GM19397 (cell line): ENCODE results near the gene RAB19.
A peak's percentile ranks its signal among the peaks of the same experiment; 100 is the strongest.

ENCODE experiments used
- ATAC-seq: cut with Tn5 transposase; IDR thresholded peaks from one replicate; pipeline ENCODE4 v1.9.1; 2021; ENCODE audit warnings: mild to moderate bottlenecking, moderate library complexity; ENCODE audit not compliant: unreplicated experiment

Gene RAB19

DNA sequence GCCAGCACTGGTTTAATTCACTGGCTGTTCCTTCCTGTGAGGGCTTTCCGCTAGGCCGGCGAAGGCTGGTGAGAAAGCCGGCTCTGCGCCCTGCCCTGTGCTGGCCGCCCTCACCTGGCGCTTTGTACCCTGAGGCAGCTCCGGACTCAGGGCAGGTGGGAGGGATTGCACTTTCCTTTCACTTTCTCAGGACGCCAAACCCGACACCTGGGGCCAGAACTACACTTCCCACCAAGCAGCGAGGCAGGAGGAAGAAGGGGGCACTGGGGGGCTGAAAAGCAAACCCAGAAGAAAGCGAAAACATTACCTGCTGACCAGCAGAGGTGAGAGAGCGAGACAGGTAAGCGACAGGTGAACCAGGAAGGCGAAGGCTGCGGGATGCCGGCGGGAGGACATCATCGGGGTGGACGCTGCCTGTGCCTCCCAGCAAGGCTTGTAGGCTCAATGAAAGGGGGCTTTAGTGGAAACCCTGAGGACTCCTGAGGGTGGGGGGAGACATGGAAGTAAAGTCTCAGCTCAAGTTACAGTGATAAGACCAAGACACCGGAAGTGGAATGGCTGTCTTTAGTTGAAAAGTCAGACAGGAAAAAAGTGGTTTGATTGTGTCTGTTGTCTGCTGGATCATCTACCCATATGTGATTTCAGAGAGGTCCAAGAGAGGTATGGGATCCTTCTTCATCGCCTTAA lies at the start of gene RAB19:
TSS of gene RAB19 (plus strand) at position 181 of the 687 bp plus-strand sequence. CDS start 3,589 bp downstream, outside the sequence.
- no peak for ATAC-seq

- ATAC-seq, result no peak
Measured at GRCh38 chr7:140358024-140358411, 45.8 kb upstream of the RAB19 start.

- ATAC-seq, result no peak
Measured at GRCh38 chr7:140358412-140359051, 45.3 kb upstream of the RAB19 start.

- ATAC-seq, result no peak
Measured at GRCh38 chr7:140360697-140361229, 43.1 kb upstream of the RAB19 start.

DNA sequence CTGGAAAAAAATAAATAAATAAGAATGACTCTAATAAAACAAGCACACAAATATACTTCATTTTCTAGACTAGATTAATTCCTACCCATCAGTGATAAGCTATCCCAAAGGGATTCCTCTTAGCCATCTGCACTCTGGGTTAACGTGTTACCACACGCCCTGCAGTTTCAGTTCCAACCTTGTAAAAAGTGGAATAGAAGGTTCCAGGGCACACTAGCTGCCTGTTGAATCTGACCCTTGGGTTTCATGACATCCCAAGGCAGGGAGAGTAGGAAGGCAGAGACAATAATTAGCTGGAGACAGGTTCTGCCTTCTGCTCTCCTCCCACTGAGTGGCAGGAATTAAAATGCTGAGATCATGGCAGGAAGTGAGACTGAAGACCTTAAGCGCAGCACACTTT lies 39.0 kb upstream of the RAB19 start:
- no peak for ATAC-seq

DNA sequence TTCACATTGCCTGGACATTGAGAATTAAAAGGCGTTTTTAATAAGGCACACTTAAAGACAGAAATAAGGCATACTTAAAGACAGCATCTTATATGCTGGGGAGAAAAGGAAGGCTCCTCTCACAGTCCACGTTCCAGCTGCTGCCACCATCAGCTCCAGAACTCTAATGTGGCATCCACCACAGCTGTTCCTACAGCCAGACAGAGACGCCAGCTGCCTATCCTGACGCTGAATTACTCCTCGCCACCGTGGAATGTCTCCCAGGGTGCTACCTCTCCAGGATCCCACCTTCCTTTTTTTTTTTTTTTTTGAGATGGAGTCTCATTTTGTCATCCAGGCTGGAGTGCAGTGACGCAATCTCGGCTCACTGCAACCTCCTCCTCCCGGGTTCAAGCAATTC lies 36.3 kb upstream of the RAB19 start:
- no peak for ATAC-seq

DNA sequence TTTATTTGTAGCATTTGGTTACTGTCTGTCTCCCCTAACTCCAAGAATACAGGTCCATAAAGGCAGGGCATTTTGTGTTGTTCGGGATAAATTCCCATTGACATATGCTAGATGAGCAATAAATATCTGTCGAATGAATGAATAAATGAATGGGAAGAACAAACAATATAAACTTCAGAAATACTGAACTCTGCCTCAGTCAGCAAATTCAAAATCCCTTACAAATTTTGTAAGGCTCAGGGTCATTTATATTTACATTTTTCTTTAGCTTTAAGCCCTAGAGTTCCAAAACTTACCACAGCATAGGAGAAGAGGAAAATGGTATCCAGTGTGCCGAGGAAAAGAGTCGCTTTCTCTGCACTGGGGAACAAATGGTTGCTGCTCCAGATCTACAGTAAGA lies 34.6 kb upstream of the RAB19 start:
- no peak for ATAC-seq

DNA sequence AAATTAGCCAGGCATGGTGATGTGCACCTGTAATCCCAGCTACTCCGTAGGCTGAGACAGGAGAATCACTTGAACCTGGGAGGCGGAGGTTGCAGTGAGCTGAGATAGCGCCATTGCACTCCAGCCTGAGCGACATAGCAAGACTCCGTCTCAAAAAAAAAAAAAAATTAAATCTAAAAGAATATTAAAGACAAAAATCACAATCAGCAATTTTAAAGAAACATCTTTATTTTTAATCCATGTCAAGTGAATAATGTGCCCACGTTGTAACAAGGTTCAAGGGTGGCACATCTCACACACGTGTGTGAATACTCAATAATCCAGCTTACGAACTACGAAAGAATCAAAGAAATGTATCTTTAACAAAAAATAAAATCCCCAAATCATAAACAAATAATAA lies 28.5 kb upstream of the RAB19 start:
- ATAC-seq, result no peak

- ATAC-seq, result no peak
Measured at GRCh38 chr7:140375892-140376730, 27.7 kb upstream of the RAB19 start.

DNA sequence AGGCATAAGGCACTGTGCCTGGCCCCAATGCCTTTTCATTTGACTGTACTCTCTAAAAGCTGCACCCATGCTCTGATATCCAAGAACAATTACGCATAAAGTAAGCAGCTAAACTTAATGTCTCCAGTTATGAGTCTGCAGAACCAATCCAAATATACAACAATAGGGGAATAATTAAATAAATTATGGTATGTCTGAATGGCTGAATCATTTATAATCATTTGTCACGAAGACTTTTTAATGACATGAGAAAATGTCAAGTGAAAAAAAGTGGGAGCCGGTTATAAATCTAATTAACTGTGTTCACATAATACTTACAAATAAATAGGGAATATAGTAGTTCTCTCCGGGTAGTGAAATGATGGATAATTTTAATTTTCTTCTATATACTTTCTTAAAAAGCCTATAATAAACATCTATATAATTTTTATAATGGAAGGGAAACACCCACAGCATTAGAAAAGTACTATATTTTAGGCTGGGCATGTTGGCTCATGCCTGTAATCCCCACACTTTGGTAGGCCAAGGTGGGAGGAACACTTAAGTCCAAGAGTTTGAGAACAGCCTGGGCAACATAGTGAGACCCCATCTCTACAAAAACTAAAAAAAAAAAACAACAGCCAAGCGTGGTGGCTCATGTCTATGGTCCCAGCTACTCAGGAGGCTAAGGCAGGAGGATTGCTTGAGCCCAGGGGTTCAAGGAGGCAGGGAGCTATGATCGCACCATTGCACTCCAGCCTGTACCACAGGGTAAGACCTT lies 19.7 kb upstream of the RAB19 start:
- no peak for ATAC-seq

DNA sequence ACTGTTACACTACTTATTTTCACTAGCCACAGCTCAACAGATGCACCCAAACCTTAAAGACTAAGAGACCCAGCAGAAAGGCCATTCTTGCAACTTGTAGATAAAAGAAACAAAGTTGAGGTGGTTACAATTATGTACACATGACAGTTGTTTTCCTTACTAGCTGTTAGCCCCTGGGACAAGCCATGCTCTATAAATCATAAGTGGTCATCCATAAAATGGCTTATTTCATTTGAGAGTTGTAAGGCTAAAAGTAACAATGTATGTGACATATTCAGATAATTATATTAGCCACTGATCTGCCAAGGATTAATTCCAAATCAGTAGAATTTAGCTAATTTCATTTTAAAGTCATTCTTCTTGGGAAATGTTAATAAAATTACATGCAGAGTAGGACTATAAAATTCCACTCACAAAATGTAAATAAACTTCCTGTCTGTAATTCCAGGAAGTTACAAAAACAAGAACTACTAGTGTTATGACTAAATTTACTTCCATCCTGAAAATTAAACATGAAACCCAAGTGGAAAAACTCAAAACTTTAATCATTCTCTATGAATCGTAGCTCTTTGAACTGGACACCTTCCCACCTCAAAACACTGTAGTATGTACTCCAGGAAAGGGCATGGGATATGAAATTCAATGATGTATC lies 18.8 kb upstream of the RAB19 start:
- no peak for ATAC-seq

- no peak for ATAC-seq
Measured at GRCh38 chr7:140389445-140389844, 14.4 kb upstream of the RAB19 start.

GRCh38 chr7:140390034-140390433 lies 13.8 kb upstream of the RAB19 start:
- ATAC-seq, result peak; percentile 17

GRCh38 chr7:140390466-140391190 lies 13.2 kb upstream of the RAB19 start:
- ATAC-seq, result peak; percentile 63

DNA sequence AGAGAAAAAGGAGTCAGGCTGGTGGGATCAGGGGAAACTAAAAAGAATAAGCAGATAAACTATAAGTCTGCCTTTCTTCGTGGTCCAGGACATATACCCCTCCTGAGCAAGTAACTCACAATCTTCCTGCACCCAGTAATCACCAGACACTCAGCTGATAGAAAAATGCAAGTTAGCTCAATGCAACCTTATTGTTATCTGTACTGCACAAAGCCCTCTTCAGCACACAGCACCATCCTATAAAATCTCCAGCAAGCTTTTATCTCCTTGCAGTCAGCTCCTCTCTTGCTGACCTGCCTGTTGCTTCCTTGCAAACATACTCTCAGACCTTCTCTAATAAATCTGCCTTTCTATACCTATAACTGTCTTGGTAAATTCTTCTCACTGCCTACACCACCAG lies 12.2 kb upstream of the RAB19 start:
- ATAC-seq, result no peak

GRCh38 chr7:140393756-140394306 lies 10.0 kb upstream of the RAB19 start:
- no peak for ATAC-seq

- peak; percentile 98 for ATAC-seq
Measured at GRCh38 chr7:140397784-140398750, 5.8 kb upstream of the RAB19 start, which contains the start of gene SLC37A3. SLC37A3 (minus strand) TSS chr7:140398530; CDS start chr7:140382526, 16,004 bp downstream.

GRCh38 chr7:140398821-140399220 lies 5.0 kb upstream of the RAB19 start:
- no peak for ATAC-seq
